Type B pancreatic cell (in vitro differentiated cells): ENCODE results near the gene S1PR2. TPM values are rescaled to one million over a fixed set of nuclear protein-coding genes. Genes with fewer than 3 reads are reported as not detected.
A peak's percentile ranks its signal among the peaks of the same experiment; 100 is the strongest.
"Not testable (repeated sequence)": the region's sequence is repeated elsewhere in the genome, so short reads cannot be mapped to it uniquely, and the experiment has no call there.

Experiments used
- DNase-seq: peaks from one replicate; pipeline ENCODE4 v3.0.0; 2021; ENCODE audit warnings: mixed read lengths; ENCODE audit not compliant: unreplicated experiment; ENCODE audit errors: extremely low spot score
- H3K27ac Mint-ChIP-seq: 2 replicates; pipeline ENCODE4 v1.8.0; 2021; ENCODE audit warnings: mild to moderate bottlenecking, mixed read lengths
- H3K27me3 Mint-ChIP-seq: 2 replicates; pipeline ENCODE4 v1.8.0; 2021; ENCODE audit warnings: mixed read lengths
- H3K36me3 Mint-ChIP-seq: 2 replicates; pipeline ENCODE4 v1.8.0; 2021; ENCODE audit warnings: mixed read lengths
- H3K4me1 Mint-ChIP-seq: one replicate; pipeline ENCODE4 v1.8.0; 2021; ENCODE audit warnings: mixed read lengths; ENCODE audit not compliant: unreplicated experiment
- H3K4me3 Mint-ChIP-seq: 2 replicates; pipeline ENCODE4 v1.8.0; 2021; ENCODE audit warnings: mild to moderate bottlenecking, mixed read lengths
- H3K9me3 Mint-ChIP-seq: 2 replicates; pipeline ENCODE4 v1.8.0; 2021; ENCODE audit warnings: mixed read lengths
- CTCF ChIP-seq: fragments of 200-600 bp; sonication (generic); conservative IDR thresholded peaks from 2 replicates; pipeline ENCODE4 v1.5.0; 2021; ENCODE audit warnings: antibody characterized with exemption, mild to moderate bottlenecking
- total RNA-seq: library from RNA; stranded (reverse); gene quantifications from 2 replicates; pipeline ENCODE4 v1.2.1, GENCODE V29; 2021; ENCODE audit warnings: low replicate concordance

S1PR2 gene
- total RNA-seq, 1 donor from 2014 or later, result 23.3 TPM

- peaks cover 3% of the 10 kb centered on the region for H3K27me3 Mint-ChIP-seq
- peak within 1 kb of the TSS; percentile 100 for H3K4me3 Mint-ChIP-seq
- peak; percentile 92 for DNase-seq
- H3K4me1 Mint-ChIP-seq, result peaks cover 10% of the 10 kb centered on the region
- no peaks in the 10 kb centered on the region for H3K9me3 Mint-ChIP-seq
- peak within 1 kb of the TSS; percentile 100 for H3K27ac Mint-ChIP-seq
- TF ChIP-seq CTCF, result no peak
- H3K36me3 Mint-ChIP-seq, result peaks cover 10% of the 10 kb centered on the region
Observed at GRCh38 chr19:10251792-10252694, 20.9 kb upstream of the S1PR2 start, which contains the start of gene MRPL4. Gene MRPL4 (plus strand): TSS chr19:10252214. CDS start chr19:10252254, 40 bp downstream.

- H3K4me1 Mint-ChIP-seq, result peaks cover under 1% of the 10 kb centered on the region
- no peaks in the 10 kb centered on the region for H3K27me3 Mint-ChIP-seq
- no peak overlapping the region for H3K27ac Mint-ChIP-seq
- no peaks in the 10 kb centered on the region for H3K36me3 Mint-ChIP-seq
- no peak for TF ChIP-seq CTCF
- H3K4me3 Mint-ChIP-seq, result no peak overlapping the region
- DNase-seq, result no peak
- H3K9me3 Mint-ChIP-seq, result no peaks in the 10 kb centered on the region
Observed at GRCh38 chr19:10246511-10246910, 15.4 kb upstream of the S1PR2 start.

DNA sequence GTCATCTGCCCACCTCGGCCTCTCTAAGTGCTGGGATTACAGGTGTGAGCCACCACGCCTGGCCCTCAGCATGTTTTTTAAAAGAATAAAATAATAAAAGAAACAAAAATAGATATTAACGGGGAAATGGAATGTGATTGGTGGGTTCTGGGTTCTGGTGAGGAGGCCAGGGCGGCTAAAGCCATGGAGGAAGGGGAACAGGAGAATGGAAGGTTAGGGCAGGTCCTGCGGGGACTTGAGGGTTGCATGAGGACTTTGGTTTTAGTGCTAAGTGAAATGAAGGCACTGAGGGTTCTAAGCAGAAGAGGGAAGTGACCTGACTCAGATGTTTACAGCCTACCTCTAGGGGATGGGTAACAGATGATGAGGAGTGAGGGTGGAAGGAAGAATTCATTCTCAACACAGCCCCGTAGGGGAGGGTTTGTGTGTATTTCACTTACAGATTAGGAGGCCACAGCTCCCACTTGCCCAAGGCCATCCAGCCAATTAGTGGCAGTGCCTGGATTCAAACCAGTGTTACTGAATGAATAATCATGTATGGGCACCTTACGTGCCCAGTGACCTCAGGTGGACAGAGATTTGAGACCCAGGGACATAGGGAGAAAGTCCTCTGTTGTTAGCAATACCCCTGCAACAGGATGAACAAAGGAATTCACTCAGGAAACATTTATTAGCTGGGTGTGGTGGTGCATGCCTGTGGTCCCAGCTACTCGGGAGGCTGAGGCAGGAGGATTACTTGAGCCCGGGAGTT lies 14.2 kb upstream of the S1PR2 start:
- Mint-ChIP-seq H3K27me3 (no peaks in the 10 kb centered on the region), H3K4me3 (no peak overlapping the region), H3K9me3 (no peaks in the 10 kb centered on the region), H3K36me3 (no peaks in the 10 kb centered on the region), H3K4me1 (no peaks in the 10 kb centered on the region), H3K27ac (peak overlapping the region; percentile 17)
- DNase-seq, result no peak
- no peak for TF ChIP-seq CTCF

GRCh38 chr19:10243606-10244005 lies 12.5 kb upstream of the S1PR2 start:
- no peaks in the 10 kb centered on the region for H3K4me1 Mint-ChIP-seq
- H3K27me3 Mint-ChIP-seq, result no peaks in the 10 kb centered on the region
- TF ChIP-seq CTCF, result no peak
- H3K27ac Mint-ChIP-seq, result no peak overlapping the region
- H3K9me3 Mint-ChIP-seq, result no peaks in the 10 kb centered on the region
- no peak overlapping the region for H3K4me3 Mint-ChIP-seq
- DNase-seq, result no peak
- H3K36me3 Mint-ChIP-seq, result no peaks in the 10 kb centered on the region

- H3K9me3 Mint-ChIP-seq, H3K4me3 Mint-ChIP-seq, H3K4me1 Mint-ChIP-seq, H3K27me3 Mint-ChIP-seq, DNase-seq, H3K36me3 Mint-ChIP-seq, H3K27ac Mint-ChIP-seq: not testable (repeated sequence)
Observed at GRCh38 chr19:10241826-10242449, 10.8 kb upstream of the S1PR2 start.
